K562 (cell line): ENCODE results near the gene SLC44A5. TPM values are rescaled to one million over a fixed set of nuclear protein-coding genes. Genes with fewer than 3 reads are reported as not detected.

Source experiments
- ATAC-seq: fragments of 200-7000 bp; cut with Tn5 transposase; 3 replicates; pipeline ENCODE4 v1.9.1; 2020; ENCODE audit warnings: moderate library complexity
- BruUV-seq: library from RNA; stranded (reverse); fragments of 400-500 nt; replicated peaks from 2 replicates; lab custom pipeline; 2021; lab: Mats Ljungman, UMichigan
- CTCF ChIA-PET: fragments of 300-600 bp; formaldehyde crosslinking; extraction: SDS; loops from one replicate; lab custom pipeline; 2021; ENCODE audit warnings: low intra/inter-chr PET ratio; lab: Yijun Ruan, JAX
- POLR2A ChIA-PET: fragments of 300-600, 350-650 bp; sonication (Branson Sonifier 250); formaldehyde crosslinking; extraction: SDS; loops from one replicate; lab custom pipeline; 2021; ENCODE audit warnings: antibody characterized with exemption, inconsistent platforms; lab: Yijun Ruan, JAX
- DNase-seq, 4 experiments: peaks; one replicate each; pipeline versions ENCODE4 v3.0.0 to v3.0.0-alpha.2; 2011 to 2018; ENCODE audit warnings: low spot score in 3 of 4, mixed read lengths in 3 of 4; ENCODE audit errors: extremely low read depth in 1 of 4
- FAIRE-seq: peaks from 2 replicates; lab custom pipeline; 2011; peaks lifted over from hg19 to GRCh38; lab: Jason Lieb, UNC
- H2AFZ ChIP-seq: 2 replicates; pipeline ENCODE4 v1.6.0; 2011; ENCODE audit warnings: low read depth, low read length, control low read depth, inconsistent platforms
- H3K27ac ChIP-seq: fragments of 200-600 bp; 3 replicates; pipeline ENCODE4 v1.8.0; 2011; ENCODE audit warnings: low read depth, mild to moderate bottlenecking, control low read depth, inconsistent platforms, low read length, moderate library complexity, mixed read lengths; ENCODE audit errors: extremely low read depth
- H3K27me3 ChIP-seq, 2 experiments: fragments of 300-600 bp in 1 of 2; 2 replicates in 1 of 2; 3 replicates in 1 of 2; pipeline versions ENCODE4 v1.6.0 to v1.8.0; 2011; ENCODE audit warnings: inconsistent platforms in 2 of 2, low read length in 2 of 2, mild to moderate bottlenecking in 1 of 2, mixed read lengths in 1 of 2, moderate library complexity in 1 of 2; ENCODE audit not compliant: control insufficient read depth in 2 of 2, insufficient read depth in 2 of 2
- H3K36me3 ChIP-seq: fragments of 300-600 bp; 3 replicates; pipeline ENCODE4 v1.8.0; 2011; ENCODE audit warnings: mild to moderate bottlenecking, low read length, inconsistent platforms; ENCODE audit not compliant: control insufficient read depth, insufficient read depth
- H3K4me1 ChIP-seq, 2 experiments: fragments of 200-600 bp in 1 of 2; replicated peaks in 1 of 2; 2 replicates in 1 of 2; 3 replicates in 1 of 2; pipeline versions ENCODE4 v1.5.1 to v1.8.0; 2011; ENCODE audit warnings: inconsistent platforms in 2 of 2, low read length in 2 of 2, mild to moderate bottlenecking in 1 of 2, mixed read lengths in 1 of 2, moderate library complexity in 1 of 2; ENCODE audit not compliant: control insufficient read depth in 2 of 2, insufficient read depth in 2 of 2
- H3K4me2 ChIP-seq: 2 replicates; pipeline ENCODE4 v1.6.1; 2011; ENCODE audit warnings: low read length, control low read depth, inconsistent platforms, mixed read lengths; ENCODE audit not compliant: insufficient read depth
- H3K4me3 ChIP-seq: fragments of 200-600 bp; sonication (generic), shearing (Covaris generic); 2 replicates; pipeline ENCODE4 v1.5.1; 2016; ENCODE audit warnings: control low read depth, inconsistent platforms
- H3K79me2 ChIP-seq: fragments of 200-600 bp; 3 replicates; pipeline ENCODE4 v1.8.0; 2011; ENCODE audit warnings: low read length, inconsistent platforms; ENCODE audit not compliant: control insufficient read depth, insufficient read depth
- H3K9ac ChIP-seq, 2 experiments: 2 replicates each; pipeline versions ENCODE4 v1.6.0 to v1.6.1; 2011; ENCODE audit warnings: low read depth in 2 of 2, low read length in 2 of 2, control low read depth in 1 of 2, inconsistent platforms in 1 of 2, mild to moderate bottlenecking in 1 of 2, mixed read lengths in 1 of 2; ENCODE audit not compliant: insufficient read depth in 1 of 2
- H3K9me1 ChIP-seq: one replicate; pipeline ENCODE4 v1.6.0; 2011; ENCODE audit warnings: inconsistent platforms, mild to moderate bottlenecking, low read length, moderate library complexity; ENCODE audit not compliant: control insufficient read depth, insufficient read depth
- H3K9me3 ChIP-seq: replicated peaks from 2 replicates; pipeline ENCODE4 v1.5.1; 2011; ENCODE audit warnings: low read depth, low read length, inconsistent platforms; ENCODE audit not compliant: control insufficient read depth, insufficient read depth
- H4K20me1 ChIP-seq: replicated peaks from 2 replicates; pipeline ENCODE4 v1.6.1; 2011; ENCODE audit warnings: low read length, inconsistent platforms, mixed read lengths; ENCODE audit not compliant: control insufficient read depth, insufficient read depth
- GATAD2A ChIP-seq: fragments of 450-650 bp; IDR thresholded peaks from 2 replicates; pipeline ENCODE4 v1.6.1; 2017
- MCM2 ChIP-seq: fragments of 450-650 bp; IDR thresholded peaks from 2 replicates; pipeline ENCODE4 v1.6.1; 2017; ENCODE audit warnings: low read depth, mild to moderate bottlenecking
- MNT ChIP-seq, 2 experiments: fragments of 450-650 bp; conservative IDR thresholded peaks; 2 replicates each; pipeline ENCODE4 v1.6.1; 2017; ENCODE audit warnings: mild to moderate bottlenecking in 2 of 2, moderate library complexity in 2 of 2
- NFIC ChIP-seq: fragments of 450-650 bp; IDR thresholded peaks from 2 replicates; pipeline ENCODE4 v1.6.1; 2017; ENCODE audit warnings: mild to moderate bottlenecking, inconsistent platforms
- PRPF4 ChIP-seq: fragments of 200-400 bp; formaldehyde crosslinking; IDR thresholded peaks from one replicate; pipeline ENCODE4 v1.6.1; 2017; ENCODE audit warnings: low read length, low read depth, mild to moderate bottlenecking; ENCODE audit not compliant: insufficient read depth, poor library complexity, severe bottlenecking
- ZKSCAN1 ChIP-seq: fragments of 150-350 bp; IDR thresholded peaks from 2 replicates; pipeline ENCODE4 v1.6.1; 2016; ENCODE audit warnings: low read depth, low read length
- WGBS: fragments of 100-300 bp; shearing (Covaris generic); methylation state at CpG from one replicate; pipeline ENCODE4 v1.1.6; 2016; ENCODE audit warnings: low coverage, mixed read lengths; ENCODE audit not compliant: insufficient coverage; ENCODE audit errors: missing lambda C conversion rate; 5-methylcytosine and 5-hydroxymethylcytosine counted together
- in situ Hi-C: fragments of 300-500 bp; cut with MboI; formaldehyde crosslinking; loops from 4 replicates; pipeline ENCODE4 v1.15.0; 2018; ENCODE audit warnings: inconsistent platforms, mixed read lengths
- intact Hi-C: fragments of 100-400 bp; cut with micrococcal nuclease; formaldehyde crosslinking; loops from 2 replicates; pipeline ENCODE4 v1.14.2; 2022
- polyA plus RNA-seq, 8 experiments: library from polyadenylated mRNA; depleted of rRNA in 4 of 8; stranded (reverse) in 5 of 8; unstranded in 3 of 8; fragments of >200 nt; fragmentation: Nextera tagmentation in 2 of 8; fragmentation: Illumina TruSeq in 1 of 8; extraction: Ambion mirVana in 2 of 8; extraction: Trizol in 1 of 8; gene quantifications; 2 replicates each; pipeline versions ENCODE4 v1.2.1 to v1.2.3, GENCODE V29; 2011 to 2014; ENCODE audit warnings: inconsistent platforms in 1 of 8, missing spikeins in 1 of 8
- total RNA-seq, 7 experiments: library from RNA; depleted of rRNA in 6 of 7; stranded (reverse); fragments of >200 nt in 6 of 7; fragmentation: Illumina TruSeq in 2 of 7; extraction: Trizol in 2 of 7; gene quantifications; 2 replicates each; pipeline versions ENCODE4 v1.2.1 to v1.2.3, GENCODE V29; 2011 to 2021; ENCODE audit warnings: low replicate concordance in 1 of 7

Gene SLC44A5
- total and polyA plus RNA-seq, 9 of the 15 experiments (the other 6 are each of a cell fraction or from before 2014, with no cell fraction given), result 1.2 to 10.1 (median 3.2) TPM

GRCh38 chr1:75316230-75316629, 294.7 kb downstream of the SLC44A5 start:
- FAIRE-seq, result no peak
- Histone ChIP-seq H2AFZ (no peak overlapping the region), H3K4me2 (no peak overlapping the region), H3K79me2 (no peaks in the 10 kb centered on the region), H3K9ac (no peak overlapping the region), H3K4me3 (no peak overlapping the region), H3K9me3 (no peaks in the 10 kb centered on the region), H3K27ac (no peak overlapping the region), H4K20me1 (no peaks in the 10 kb centered on the region), H3K4me1 (no peaks in the 10 kb centered on the region), H3K9me1 (no peaks in the 10 kb centered on the region), H3K27me3 (no peaks in the 10 kb centered on the region; a peak in 1 of 5 replicates), H3K36me3 (no peaks in the 10 kb centered on the region)
- DNase-seq, result no peak
- intact Hi-C loops, result no loop called here
- POLR2A ChIA-PET, result interaction anchor here (1.6 kb wide), 1 partner anchor 12 kb away, joined by 3 read pairs; no protein-coding TSS in a partner anchor
- BruUV-seq, result no TSS peak
- WGBS, result 6% methylated on average over 1 of the region's 1 CpG
- in situ Hi-C loops, result no loop called here
- ATAC-seq, result no peak
- CTCF ChIA-PET, result no interaction called here
- TF ChIP-seq PRPF4 (no peak), MCM2 (no peak), ZKSCAN1 (no peak), GATAD2A (no peak), NFIC (no peak), MNT (conservative IDR thresholded peaks at IDR 0.05) (no peak)
